ENCODE data around the gene PRIMA1. TPM values are rescaled to one million over a fixed set of nuclear protein-coding genes. Genes with fewer than 3 reads are reported as not detected.

The PRIMA1 gene
- total RNA-seq, 1 donor from 2014 or later = not detected

DNA sequence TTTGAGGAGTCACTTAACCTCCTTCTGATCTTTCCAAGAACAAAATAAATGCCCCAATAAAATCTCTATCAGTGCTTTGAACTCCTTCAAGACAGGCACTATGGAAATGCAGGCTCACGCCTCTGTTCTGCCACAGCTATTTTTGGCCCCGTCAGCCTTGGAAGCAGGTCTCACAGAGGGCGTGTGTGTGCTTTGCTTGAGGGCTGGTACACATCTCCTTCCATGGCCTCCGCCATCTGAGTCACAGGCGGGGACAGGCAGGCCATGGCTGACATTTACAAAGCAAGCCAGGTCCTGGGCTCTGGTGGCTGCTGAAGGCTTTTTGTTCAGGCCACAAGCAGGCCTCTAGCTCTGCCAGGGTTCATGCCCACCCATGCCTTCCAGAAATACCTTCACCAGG, 16.0 kb downstream of the PRIMA1 start:
- Mint-ChIP-seq H3K27ac (no peak overlapping the region), H3K36me3 (ENCODE audit: low read depth) (no peaks in the 10 kb centered on the region), H3K9me3 (peaks cover 5% of the 10 kb centered on the region), H3K4me1 (no peaks in the 10 kb centered on the region), H3K4me3 (no peak overlapping the region), H3K27me3 (no peaks in the 10 kb centered on the region)
- no peak for ATAC-seq (ENCODE audit: low read depth)
- intact Hi-C loops (cut with micrococcal nuclease) = no loop called here
- DNase-seq = no peak
- CTCF ChIA-PET = no interaction called here
- TF ChIP-seq, protein P1, sequence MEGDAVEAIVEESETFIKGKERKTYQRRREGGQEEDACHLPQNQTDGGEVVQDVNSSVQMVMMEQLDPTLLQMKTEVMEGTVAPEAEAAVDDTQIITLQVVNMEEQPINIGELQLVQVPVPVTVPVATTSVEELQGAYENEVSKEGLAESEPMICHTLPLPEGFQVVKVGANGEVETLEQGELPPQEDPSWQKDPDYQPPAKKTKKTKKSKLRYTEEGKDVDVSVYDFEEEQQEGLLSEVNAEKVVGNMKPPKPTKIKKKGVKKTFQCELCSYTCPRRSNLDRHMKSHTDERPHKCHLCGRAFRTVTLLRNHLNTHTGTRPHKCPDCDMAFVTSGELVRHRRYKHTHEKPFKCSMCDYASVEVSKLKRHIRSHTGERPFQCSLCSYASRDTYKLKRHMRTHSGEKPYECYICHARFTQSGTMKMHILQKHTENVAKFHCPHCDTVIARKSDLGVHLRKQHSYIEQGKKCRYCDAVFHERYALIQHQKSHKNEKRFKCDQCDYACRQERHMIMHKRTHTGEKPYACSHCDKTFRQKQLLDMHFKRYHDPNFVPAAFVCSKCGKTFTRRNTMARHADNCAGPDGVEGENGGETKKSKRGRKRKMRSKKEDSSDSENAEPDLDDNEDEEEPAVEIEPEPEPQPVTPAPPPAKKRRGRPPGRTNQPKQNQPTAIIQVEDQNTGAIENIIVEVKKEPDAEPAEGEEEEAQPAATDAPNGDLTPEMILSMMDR (IDR thresholded peaks at IDR 0.05) = no peak
- POLR2A ChIA-PET = no interaction called here

DNA sequence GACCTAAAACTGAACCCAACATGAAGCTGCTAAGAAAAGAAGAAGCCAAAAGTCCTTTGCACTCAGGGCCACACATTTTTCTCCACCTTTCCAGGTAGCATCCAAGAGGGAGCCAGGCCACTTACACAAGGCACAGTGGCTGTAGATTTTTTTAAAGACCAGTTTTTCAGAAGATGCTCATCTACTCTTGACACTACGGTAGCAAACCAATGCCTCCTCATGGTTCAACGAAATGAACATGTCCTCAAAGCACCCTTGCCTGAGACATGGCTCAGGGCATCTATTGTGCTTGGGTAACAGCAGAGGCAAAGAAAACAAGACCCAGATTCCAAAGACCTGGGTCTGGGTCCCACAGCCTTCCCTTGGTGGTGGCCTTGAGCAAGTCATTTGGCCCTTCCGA, 22.3 kb downstream of the PRIMA1 start:
- ChIA-PET POLR2A (no interaction called here), CTCF (no interaction called here)
- no peaks in the 10 kb centered on the region for H3K9me3 Mint-ChIP-seq
- DNase-seq = no peak
- no peaks in the 10 kb centered on the region for H3K36me3 Mint-ChIP-seq (ENCODE audit: low read depth)
- peaks cover 6% of the 10 kb centered on the region for H3K27me3 Mint-ChIP-seq
- TF ChIP-seq, protein P1 (IDR thresholded peaks at IDR 0.05) = no peak
- no peaks in the 10 kb centered on the region for H3K4me1 Mint-ChIP-seq
- ATAC-seq (ENCODE audit: low read depth) = no peak
- H3K27ac Mint-ChIP-seq = no peak overlapping the region
- H3K4me3 Mint-ChIP-seq = no peak overlapping the region
- intact Hi-C loops (cut with micrococcal nuclease) = no loop called here

DNA sequence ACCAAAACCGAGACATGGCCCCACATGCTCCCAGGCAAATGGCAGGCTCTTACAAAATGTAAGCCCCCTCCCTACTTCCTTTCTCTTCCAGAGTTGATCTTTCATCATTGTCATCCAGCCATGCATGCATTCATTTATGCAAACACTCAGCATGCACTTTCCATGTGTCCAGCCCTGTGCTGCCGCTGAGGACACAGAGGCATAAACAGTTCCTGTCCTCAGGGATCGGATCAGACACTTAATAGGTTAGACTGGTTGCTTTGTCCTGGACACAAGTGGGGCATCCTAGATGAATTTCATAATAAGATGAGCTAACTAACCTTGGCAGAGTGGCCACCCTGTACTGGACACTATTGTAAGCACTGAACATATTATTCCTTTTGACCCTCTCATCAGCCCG, 23.1 kb downstream of the PRIMA1 start:
- H3K4me1 Mint-ChIP-seq = no peaks in the 10 kb centered on the region
- TF ChIP-seq, protein P1 (IDR thresholded peaks at IDR 0.05) = no peak
- ATAC-seq (ENCODE audit: low read depth) = no peak
- H3K27me3 Mint-ChIP-seq = peaks cover 8% of the 10 kb centered on the region
- no peaks in the 10 kb centered on the region for H3K36me3 Mint-ChIP-seq (ENCODE audit: low read depth)
- POLR2A ChIA-PET = no interaction called here
- no peaks in the 10 kb centered on the region for H3K9me3 Mint-ChIP-seq
- intact Hi-C loops (cut with micrococcal nuclease) = no loop called here
- H3K27ac Mint-ChIP-seq = no peak overlapping the region
- no peak for DNase-seq
- CTCF ChIA-PET = no interaction called here
- no peak overlapping the region for H3K4me3 Mint-ChIP-seq

DNA sequence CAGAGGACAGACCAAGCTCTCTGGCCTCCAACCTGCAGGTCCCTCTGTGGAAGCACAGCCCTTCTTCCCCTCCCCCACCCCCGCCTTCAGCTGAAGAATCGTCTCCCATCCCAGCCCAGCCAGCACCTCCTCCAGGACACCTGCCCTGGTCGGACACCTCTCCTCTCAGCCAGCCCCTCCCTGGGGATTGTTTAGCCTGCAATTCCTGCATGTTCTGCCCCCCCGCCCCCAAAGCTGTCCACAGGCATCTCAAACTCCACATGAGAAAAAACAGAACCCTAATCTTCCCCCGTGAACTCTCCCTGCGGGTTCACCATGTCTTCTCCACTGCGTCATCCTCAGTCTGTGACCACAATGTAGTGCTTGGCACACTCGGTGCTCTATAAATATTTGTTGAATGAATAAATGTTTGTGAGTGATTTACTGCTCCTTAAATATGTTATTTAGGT, 24.1 kb downstream of the PRIMA1 start:
- intact Hi-C loops (cut with micrococcal nuclease) = no loop called here
- POLR2A ChIA-PET = no interaction called here
- ATAC-seq (ENCODE audit: low read depth) = no peak
- DNase-seq = no peak
- no peaks in the 10 kb centered on the region for H3K4me1 Mint-ChIP-seq
- no peak overlapping the region for H3K27ac Mint-ChIP-seq
- CTCF ChIA-PET = no interaction called here
- H3K27me3 Mint-ChIP-seq = peaks cover 10% of the 10 kb centered on the region
- TF ChIP-seq, protein P1 (IDR thresholded peaks at IDR 0.05) = no peak
- H3K9me3 Mint-ChIP-seq = no peaks in the 10 kb centered on the region
- no peaks in the 10 kb centered on the region for H3K36me3 Mint-ChIP-seq (ENCODE audit: low read depth)
- no peak overlapping the region for H3K4me3 Mint-ChIP-seq

DNA sequence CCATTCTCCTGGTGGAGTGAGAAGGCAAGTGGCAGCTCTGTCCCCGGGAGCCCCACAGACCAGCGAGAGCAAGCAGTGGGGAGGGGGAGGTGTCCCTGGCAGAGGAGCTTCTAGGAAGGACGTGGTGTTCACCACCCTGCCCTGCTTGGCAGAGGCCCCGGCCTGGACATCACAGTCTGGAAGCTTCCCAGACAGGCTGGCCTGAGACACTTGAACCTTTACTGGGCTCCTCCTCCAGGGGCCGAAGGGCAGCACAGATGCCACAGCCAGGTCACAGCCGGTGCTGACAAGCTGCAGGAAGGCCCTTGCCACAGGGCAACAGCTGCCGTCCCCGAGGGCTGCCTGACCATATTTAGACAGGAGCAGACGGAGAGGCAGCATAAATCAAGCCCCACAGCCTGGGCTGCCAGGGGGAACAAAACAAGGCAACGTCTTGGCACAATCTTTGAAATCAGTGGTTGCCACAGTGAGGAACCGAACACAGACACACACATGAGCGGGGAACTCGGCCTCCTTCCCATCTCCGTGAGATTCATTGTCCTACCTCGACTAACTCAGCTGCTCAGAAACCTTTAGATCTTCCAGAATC, 28.5 kb downstream of the PRIMA1 start:
- intact Hi-C loops (cut with micrococcal nuclease) = no loop called here
- TF ChIP-seq, protein P1 (IDR thresholded peaks at IDR 0.05) = no peak
- Mint-ChIP-seq H3K27ac (no peak overlapping the region), H3K9me3 (no peaks in the 10 kb centered on the region), H3K36me3 (ENCODE audit: low read depth) (no peaks in the 10 kb centered on the region), H3K4me3 (no peak overlapping the region), H3K27me3 (peaks cover 11% of the 10 kb centered on the region), H3K4me1 (no peaks in the 10 kb centered on the region)
- DNase-seq (no peak), ATAC-seq (ENCODE audit: low read depth) (no peak)
- ChIA-PET POLR2A (no interaction called here), CTCF (no interaction called here)
